Loucy (cell line): ENCODE results near the gene PRKN.

Experiments used
- EZH2phosphoT487 ChIP-seq: fragments of 200-600 bp; IDR thresholded peaks from 2 replicates; pipeline ENCODE4 v1.6.1; 2018; ENCODE audit warnings: antibody characterized with exemption, mild to moderate bottlenecking, moderate library complexity, borderline replicate concordance
- TF ChIP-seq, protein P1 (sequence below): fragments of 200-600 bp; sonication (generic); conservative IDR thresholded peaks from 2 replicates; pipeline ENCODE4 v1.5.1; 2014; ENCODE audit warnings: mild to moderate bottlenecking, antibody characterized with exemption, low read length

DNA sequence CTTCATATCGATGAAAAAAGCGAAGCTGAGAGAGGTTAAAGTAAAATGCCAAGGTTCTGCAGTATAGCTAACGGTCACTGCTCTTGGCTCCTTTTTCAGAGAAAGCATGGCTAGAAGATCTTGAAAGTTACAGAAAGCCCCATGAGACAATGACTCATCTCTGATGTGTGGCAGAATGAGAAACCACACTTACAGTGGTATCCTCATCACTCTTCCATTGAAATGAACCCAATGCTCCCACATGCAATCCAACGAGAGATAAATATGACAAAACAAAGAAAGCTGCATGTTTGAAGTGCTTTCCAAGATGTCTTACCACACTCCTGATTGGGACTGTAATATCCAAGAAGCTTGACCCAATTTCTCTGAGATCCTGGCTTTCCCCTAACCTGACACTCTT lies 694.9 kb downstream of the PRKN start:
- TF ChIP-seq, protein P1, sequence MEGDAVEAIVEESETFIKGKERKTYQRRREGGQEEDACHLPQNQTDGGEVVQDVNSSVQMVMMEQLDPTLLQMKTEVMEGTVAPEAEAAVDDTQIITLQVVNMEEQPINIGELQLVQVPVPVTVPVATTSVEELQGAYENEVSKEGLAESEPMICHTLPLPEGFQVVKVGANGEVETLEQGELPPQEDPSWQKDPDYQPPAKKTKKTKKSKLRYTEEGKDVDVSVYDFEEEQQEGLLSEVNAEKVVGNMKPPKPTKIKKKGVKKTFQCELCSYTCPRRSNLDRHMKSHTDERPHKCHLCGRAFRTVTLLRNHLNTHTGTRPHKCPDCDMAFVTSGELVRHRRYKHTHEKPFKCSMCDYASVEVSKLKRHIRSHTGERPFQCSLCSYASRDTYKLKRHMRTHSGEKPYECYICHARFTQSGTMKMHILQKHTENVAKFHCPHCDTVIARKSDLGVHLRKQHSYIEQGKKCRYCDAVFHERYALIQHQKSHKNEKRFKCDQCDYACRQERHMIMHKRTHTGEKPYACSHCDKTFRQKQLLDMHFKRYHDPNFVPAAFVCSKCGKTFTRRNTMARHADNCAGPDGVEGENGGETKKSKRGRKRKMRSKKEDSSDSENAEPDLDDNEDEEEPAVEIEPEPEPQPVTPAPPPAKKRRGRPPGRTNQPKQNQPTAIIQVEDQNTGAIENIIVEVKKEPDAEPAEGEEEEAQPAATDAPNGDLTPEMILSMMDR: no peak
- TF ChIP-seq EZH2phosphoT487: no peak
